Activated B cell treated with CpG ODN at 0.5 μM for 24 hours (primary cell): Measurements from ENCODE around the gene TAS2R60. TPM values are rescaled to one million over a fixed set of nuclear protein-coding genes. Genes with fewer than 3 reads are reported as not detected.

Experiments
- ATAC-seq: fragments of 200-7000 bp; cut with Tn5 transposase; one replicate; pipeline ENCODE4 v1.10.0; 2021; ENCODE audit warnings: low read depth, mild to moderate bottlenecking, moderate library complexity
- CTCF ChIA-PET: fragments of 350-600 bp; sonication (Branson Sonifier 250); formaldehyde crosslinking; loops from one replicate; lab custom pipeline; 2021; ENCODE audit warnings: antibody characterized with exemption; lab: Charles Lee
- POLR2A ChIA-PET: fragments of 350-600 bp; sonication (Branson Sonifier 250); formaldehyde crosslinking; loops from one replicate; lab custom pipeline; 2021; ENCODE audit warnings: antibody characterized with exemption; lab: Charles Lee
- DNase-seq: peaks from one replicate; pipeline ENCODE4 v3.0.0; 2022
- H3K27ac Mint-ChIP-seq: one replicate; pipeline ENCODE4 v1.8.0; 2020; ENCODE audit warnings: mixed read lengths
- H3K27me3 Mint-ChIP-seq: one replicate; pipeline ENCODE4 v1.8.0; 2021; ENCODE audit warnings: mixed read lengths
- H3K36me3 Mint-ChIP-seq: one replicate; pipeline ENCODE4 v1.8.0; 2021; ENCODE audit warnings: low read depth, mixed read lengths
- H3K4me1 Mint-ChIP-seq: one replicate; pipeline ENCODE4 v1.8.0; 2021; ENCODE audit warnings: mixed read lengths
- H3K4me3 Mint-ChIP-seq: one replicate; pipeline ENCODE4 v1.8.0; 2020; ENCODE audit warnings: mild to moderate bottlenecking, mixed read lengths
- H3K9me3 Mint-ChIP-seq: one replicate; pipeline ENCODE4 v1.8.0; 2020; ENCODE audit warnings: mixed read lengths
- intact Hi-C: fragments of 100-400 bp; cut with micrococcal nuclease; formaldehyde crosslinking; loops from one replicate; pipeline ENCODE4 v1.15.1; 2024
- total RNA-seq: library from RNA; stranded (reverse); gene quantifications from 2 replicates; pipeline ENCODE4 v1.2.3, GENCODE V29; 2022
- TF ChIP-seq, protein P1 (sequence below): fragments of 200-600 bp; IDR thresholded peaks from one replicate; pipeline ENCODE4 v1.8.0; 2022; ENCODE audit warnings: antibody characterized with exemption, mild to moderate bottlenecking

The TAS2R60 gene
- total RNA-seq, 1 donor from 2014 or later: not detected

DNA sequence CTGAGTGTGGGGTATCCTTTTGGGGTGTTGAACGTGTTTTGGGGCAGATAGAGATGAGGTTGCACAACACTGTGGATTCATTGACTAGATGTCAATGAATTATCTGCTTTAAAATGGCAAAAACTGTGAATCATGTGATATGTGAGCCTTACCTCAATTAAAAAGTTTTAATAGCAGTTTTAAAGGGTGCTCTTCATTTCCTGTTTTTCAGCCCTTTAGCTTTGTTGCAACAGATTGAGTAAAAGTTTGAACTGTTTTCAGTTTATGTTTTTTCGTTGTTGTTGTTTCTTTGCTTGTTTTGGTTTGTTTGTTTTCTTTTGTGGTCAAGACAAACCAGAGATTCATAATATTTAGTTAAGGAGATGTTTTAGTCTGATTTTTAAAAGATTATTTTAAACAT, 43.8 kb downstream of the TAS2R60 start:
- ChIA-PET POLR2A (no interaction called here), CTCF (no interaction called here)
- no peaks in the 10 kb centered on the region for H3K4me1 Mint-ChIP-seq
- no peak overlapping the region for H3K27ac Mint-ChIP-seq
- H3K9me3 Mint-ChIP-seq: no peaks in the 10 kb centered on the region
- H3K36me3 Mint-ChIP-seq: no peaks in the 10 kb centered on the region
- H3K4me3 Mint-ChIP-seq: no peak overlapping the region
- intact Hi-C loops: no loop called here
- DNase-seq: no peak
- no peak for ATAC-seq
- H3K27me3 Mint-ChIP-seq: peaks cover 24% of the 10 kb centered on the region
- TF ChIP-seq, protein P1, sequence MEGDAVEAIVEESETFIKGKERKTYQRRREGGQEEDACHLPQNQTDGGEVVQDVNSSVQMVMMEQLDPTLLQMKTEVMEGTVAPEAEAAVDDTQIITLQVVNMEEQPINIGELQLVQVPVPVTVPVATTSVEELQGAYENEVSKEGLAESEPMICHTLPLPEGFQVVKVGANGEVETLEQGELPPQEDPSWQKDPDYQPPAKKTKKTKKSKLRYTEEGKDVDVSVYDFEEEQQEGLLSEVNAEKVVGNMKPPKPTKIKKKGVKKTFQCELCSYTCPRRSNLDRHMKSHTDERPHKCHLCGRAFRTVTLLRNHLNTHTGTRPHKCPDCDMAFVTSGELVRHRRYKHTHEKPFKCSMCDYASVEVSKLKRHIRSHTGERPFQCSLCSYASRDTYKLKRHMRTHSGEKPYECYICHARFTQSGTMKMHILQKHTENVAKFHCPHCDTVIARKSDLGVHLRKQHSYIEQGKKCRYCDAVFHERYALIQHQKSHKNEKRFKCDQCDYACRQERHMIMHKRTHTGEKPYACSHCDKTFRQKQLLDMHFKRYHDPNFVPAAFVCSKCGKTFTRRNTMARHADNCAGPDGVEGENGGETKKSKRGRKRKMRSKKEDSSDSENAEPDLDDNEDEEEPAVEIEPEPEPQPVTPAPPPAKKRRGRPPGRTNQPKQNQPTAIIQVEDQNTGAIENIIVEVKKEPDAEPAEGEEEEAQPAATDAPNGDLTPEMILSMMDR: no peak

DNA sequence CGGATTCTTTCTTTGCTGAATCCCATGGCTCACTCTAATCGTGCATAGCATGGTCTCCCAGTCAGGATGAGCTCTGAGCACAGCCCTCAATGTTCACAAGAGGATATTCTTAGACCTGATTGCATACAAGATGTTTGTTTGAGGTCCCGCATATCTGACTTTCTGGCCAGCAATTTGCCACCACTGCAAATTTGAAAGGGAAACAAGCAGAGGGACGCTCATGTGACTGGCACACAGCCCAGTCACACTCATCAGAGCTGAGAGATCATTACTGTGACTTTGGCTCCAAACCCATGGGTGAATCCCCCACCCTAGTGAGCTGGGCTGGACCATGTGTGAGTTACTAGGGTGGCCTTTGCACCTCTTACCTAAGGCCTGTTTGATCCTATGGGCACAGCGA, 44.3 kb downstream of the TAS2R60 start:
- no peak overlapping the region for H3K27ac Mint-ChIP-seq
- intact Hi-C loops: no loop called here
- no peaks in the 10 kb centered on the region for H3K4me1 Mint-ChIP-seq
- H3K36me3 Mint-ChIP-seq: no peaks in the 10 kb centered on the region
- peaks cover 24% of the 10 kb centered on the region for H3K27me3 Mint-ChIP-seq
- TF ChIP-seq, protein P1: no peak
- ATAC-seq: no peak
- H3K4me3 Mint-ChIP-seq: no peak overlapping the region
- POLR2A ChIA-PET: no interaction called here
- DNase-seq: no peak
- CTCF ChIA-PET: no interaction called here
- H3K9me3 Mint-ChIP-seq: no peaks in the 10 kb centered on the region

- no peaks in the 10 kb centered on the region for H3K9me3 Mint-ChIP-seq
- no peak overlapping the region for H3K4me3 Mint-ChIP-seq
- DNase-seq: no peak
- POLR2A ChIA-PET: interaction anchor here (0.6 kb wide), 1 partner anchor 21 kb away, joined by 3 read pairs; no protein-coding TSS in a partner anchor
- CTCF ChIA-PET: interaction anchor here (2.3 kb wide), 1 partner anchor 246 kb away, joined by 7 read pairs; no protein-coding TSS in a partner anchor
- H3K36me3 Mint-ChIP-seq: no peaks in the 10 kb centered on the region
- H3K27ac Mint-ChIP-seq: no peak overlapping the region
- H3K4me1 Mint-ChIP-seq: no peaks in the 10 kb centered on the region
- peaks cover 11% of the 10 kb centered on the region for H3K27me3 Mint-ChIP-seq
- TF ChIP-seq, protein P1: no peak
- ATAC-seq: no peak
- intact Hi-C loops: loop anchor here (1.0 kb wide), 1 partner anchor 636 kb away; no protein-coding TSS in a partner anchor
These were observed 47.6 kb downstream of the TAS2R60 start for GRCh38 chr7:143490717-143491306.

DNA sequence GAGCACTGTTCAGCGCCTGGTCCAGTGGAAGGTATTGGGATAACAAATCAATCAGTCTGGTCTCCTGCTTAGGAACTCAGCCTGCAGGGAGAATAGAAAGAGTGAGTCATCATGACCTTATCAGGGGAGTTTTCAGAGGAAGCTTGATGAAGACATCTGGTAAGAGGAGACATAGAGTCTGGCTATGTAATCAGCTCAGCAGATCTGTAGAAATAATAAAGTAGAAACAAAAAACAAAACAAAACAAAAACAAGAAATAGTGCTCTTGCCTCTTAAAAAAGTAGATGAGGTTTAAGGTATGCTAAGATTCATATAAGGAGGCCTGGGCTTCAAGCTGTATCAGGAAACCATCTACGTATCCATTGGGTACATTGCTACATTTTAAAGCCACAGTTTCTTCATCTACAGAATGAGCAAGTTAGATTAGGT, 48.8 kb downstream of the TAS2R60 start:
- no peaks in the 10 kb centered on the region for H3K4me1 Mint-ChIP-seq
- peaks cover 11% of the 10 kb centered on the region for H3K27me3 Mint-ChIP-seq
- POLR2A ChIA-PET: no interaction called here
- intact Hi-C loops: no loop called here
- TF ChIP-seq, protein P1: no peak
- no peaks in the 10 kb centered on the region for H3K36me3 Mint-ChIP-seq
- H3K9me3 Mint-ChIP-seq: no peaks in the 10 kb centered on the region
- CTCF ChIA-PET: interaction anchor here (1.5 to 2.3 kb wide), 2 partner anchors 245 to 636 kb away, joined by 3 to 7 read pairs; no protein-coding TSS in a partner anchor
- H3K27ac Mint-ChIP-seq: no peak overlapping the region
- no peak overlapping the region for H3K4me3 Mint-ChIP-seq
- DNase-seq (no peak), ATAC-seq (no peak)

- H3K27ac Mint-ChIP-seq: no peak overlapping the region
- intact Hi-C loops: no loop called here
These were observed 49.8 kb downstream of the TAS2R60 start for GRCh38 chr7:143492799-143493739.

More at GRCh38 chr7:143492799-143493739, 49.8 kb downstream of the TAS2R60 start:
- no peaks in the 10 kb centered on the region for H3K36me3 Mint-ChIP-seq
- H3K27me3 Mint-ChIP-seq: peaks cover 11% of the 10 kb centered on the region
- TF ChIP-seq, protein P1: no peak
- DNase-seq: no peak
- no peaks in the 10 kb centered on the region for H3K9me3 Mint-ChIP-seq
- CTCF ChIA-PET: interaction anchor here (1.5 kb wide), 1 partner anchor 635 kb away, joined by 3 read pairs; no protein-coding TSS in a partner anchor
- H3K4me1 Mint-ChIP-seq: no peaks in the 10 kb centered on the region
- ATAC-seq: no peak
- POLR2A ChIA-PET: no interaction called here
- H3K4me3 Mint-ChIP-seq: no peak overlapping the region
